ENCODE results near the gene RITA1.

RITA1 gene

GRCh38 chr12:113163030-113163360 lies 22.5 kb upstream of the RITA1 start:
- TF ChIP-seq CTCF (IDR thresholded peaks at IDR 0.05; ENCODE audit: low read depth, low read length, missing control alignments), result no peak

GRCh38 chr12:113164014-113164413 lies 21.5 kb upstream of the RITA1 start:
- no peak for TF ChIP-seq CTCF (IDR thresholded peaks at IDR 0.05; ENCODE audit: low read depth, low read length, missing control alignments)
- no peak overlapping the region for H3K4me3 ChIP-seq (ENCODE audit: low read depth, low read length)
- no peak for DNase-seq (ENCODE audit: low read depth)

More at GRCh38 chr12:113163030-113163360, 22.5 kb upstream of the RITA1 start:
- no peak overlapping the region for H3K4me3 ChIP-seq (ENCODE audit: low read depth, low read length)
- DNase-seq (ENCODE audit: low read depth), result no peak

DNA sequence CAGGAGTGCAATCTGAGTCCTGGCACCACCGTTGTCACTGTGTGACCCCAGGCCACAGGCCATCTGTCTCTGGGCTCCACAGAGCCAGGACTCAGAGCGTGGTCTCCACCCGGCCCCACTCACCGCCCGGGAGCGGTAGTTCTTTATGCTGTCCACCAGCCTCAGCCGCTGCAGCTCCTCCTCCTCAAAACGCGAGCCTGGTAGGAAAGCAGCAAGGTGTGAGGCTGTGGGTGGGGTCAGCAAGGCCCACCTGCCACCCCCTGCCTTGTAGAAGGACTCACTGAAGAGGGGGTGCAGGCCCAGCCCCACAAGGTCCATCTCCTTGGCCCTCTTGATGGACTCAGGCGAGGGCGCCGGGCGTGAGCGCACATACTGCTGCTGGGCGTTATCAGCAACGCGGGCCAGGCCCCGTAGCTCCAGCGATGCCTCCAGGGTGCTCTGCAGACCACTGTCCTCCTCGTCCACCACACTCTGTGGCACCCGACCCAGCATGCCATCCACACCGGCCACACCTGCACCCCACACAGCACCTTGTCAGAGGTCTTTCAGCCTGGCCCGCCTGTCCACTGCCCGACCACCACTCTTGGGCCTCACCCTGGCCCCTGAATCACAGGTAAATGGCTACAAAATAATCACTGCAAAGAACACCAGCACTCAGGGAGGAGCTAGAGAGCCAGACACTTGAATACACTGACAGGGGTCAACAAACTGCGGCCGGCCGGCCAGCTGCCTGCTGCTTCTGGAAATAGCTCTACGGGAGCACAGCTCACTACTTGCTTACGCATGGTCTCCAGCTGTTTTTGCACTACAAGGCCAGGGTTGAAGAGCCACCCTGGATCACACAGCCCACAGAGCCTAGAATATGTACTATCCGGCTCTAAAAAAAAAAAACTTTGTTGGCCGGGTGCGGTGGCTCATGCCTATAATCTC lies 19.7 kb upstream of the RITA1 start:
- no peak for TF ChIP-seq CTCF (IDR thresholded peaks at IDR 0.05; ENCODE audit: low read depth, low read length, missing control alignments)
- no peak for DNase-seq (ENCODE audit: low read depth)
- H3K4me3 ChIP-seq (ENCODE audit: low read depth, low read length), result no peak overlapping the region

GRCh38 chr12:113167868-113168267 lies 17.7 kb upstream of the RITA1 start:
- no peak for DNase-seq (ENCODE audit: low read depth)
- no peak for TF ChIP-seq CTCF (IDR thresholded peaks at IDR 0.05; ENCODE audit: low read depth, low read length, missing control alignments)

DNA sequence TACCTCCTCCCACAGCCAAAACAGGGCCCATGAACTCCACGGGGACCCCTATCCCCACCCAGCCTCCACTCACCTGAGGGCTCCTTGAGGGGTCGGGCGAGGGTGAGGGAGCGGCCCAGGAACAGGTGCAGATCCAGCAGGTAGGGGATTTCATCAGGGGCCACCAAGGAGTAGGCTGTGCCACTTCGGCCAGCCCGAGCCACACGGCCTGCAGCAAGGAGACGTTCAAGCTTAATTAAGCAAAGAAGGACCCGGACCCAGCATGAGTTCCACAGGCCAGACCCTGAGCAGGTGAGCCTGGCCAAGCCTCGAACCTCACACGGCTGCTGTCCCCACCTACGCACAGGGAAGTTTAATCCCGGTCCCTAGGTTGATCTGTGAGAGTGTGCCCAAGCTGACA lies 15.8 kb upstream of the RITA1 start:
- no peak overlapping the region for H3K4me3 ChIP-seq (ENCODE audit: low read depth, low read length)
- no peak for TF ChIP-seq CTCF (IDR thresholded peaks at IDR 0.05; ENCODE audit: low read depth, low read length, missing control alignments)
- no peak for DNase-seq (ENCODE audit: low read depth)

More at GRCh38 chr12:113167868-113168267, 17.7 kb upstream of the RITA1 start:
- H3K4me3 ChIP-seq (ENCODE audit: low read depth, low read length), result no peak overlapping the region

DNA sequence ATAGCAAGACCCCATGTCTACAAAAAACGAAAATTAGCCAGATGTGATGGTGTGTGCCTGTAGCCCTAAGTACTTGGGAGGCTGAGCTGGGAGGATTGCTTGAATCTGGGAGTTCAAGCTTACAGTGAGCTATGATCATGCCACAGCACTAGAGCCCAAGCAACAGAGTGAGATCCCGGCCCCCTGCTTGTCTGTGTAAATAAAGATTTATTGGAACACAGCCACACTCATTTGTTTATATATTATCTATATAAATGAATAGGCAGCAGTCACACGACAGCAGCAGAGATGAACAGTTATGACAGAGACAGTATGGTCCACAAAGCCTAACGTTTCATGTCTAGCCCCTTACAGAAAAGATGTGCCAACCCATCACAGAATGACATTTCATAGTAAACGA lies 15.1 kb upstream of the RITA1 start:
- no peak for DNase-seq (ENCODE audit: low read depth)
- no peak for TF ChIP-seq CTCF (IDR thresholded peaks at IDR 0.05; ENCODE audit: low read depth, low read length, missing control alignments)
- no peak overlapping the region for H3K4me3 ChIP-seq (ENCODE audit: low read depth, low read length)

DNA sequence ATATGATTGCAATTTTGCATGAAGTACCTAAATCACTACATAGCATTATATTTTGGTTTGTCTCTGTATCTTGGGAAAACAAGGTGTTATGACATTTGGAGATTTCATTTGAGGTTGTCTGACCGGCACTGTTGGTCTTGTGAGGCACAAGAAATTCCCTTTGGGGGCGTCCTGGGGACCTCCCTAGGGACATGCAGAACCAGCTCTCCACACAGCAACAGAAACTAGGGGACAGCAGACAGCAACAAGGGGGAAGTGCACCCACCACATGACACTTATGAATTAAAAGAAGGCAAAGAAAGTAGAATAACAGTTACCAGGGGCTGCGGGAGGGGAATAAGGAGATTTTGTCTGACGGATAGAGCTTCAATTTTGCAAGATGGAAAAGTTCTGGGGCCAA lies 14.6 kb upstream of the RITA1 start:
- no peak for TF ChIP-seq CTCF (IDR thresholded peaks at IDR 0.05; ENCODE audit: low read depth, low read length, missing control alignments)
- no peak for DNase-seq (ENCODE audit: low read depth)
- no peak overlapping the region for H3K4me3 ChIP-seq (ENCODE audit: low read depth, low read length)
